ENCODE results near the gene ADSL. TPM values are rescaled to one million over a fixed set of nuclear protein-coding genes. Genes with fewer than 3 reads are reported as not detected.
"Not testable (repeated sequence)": the region's sequence is repeated elsewhere in the genome, so short reads cannot be mapped to it uniquely, and the experiment has no call there.

The ADSL gene
- total RNA-seq, 1 donor from 2014 or later: 31.3 TPM

GRCh38 chr22:40374567-40374966 is 28.3 kb downstream of the ADSL start:
- no peak for DNase-seq (ENCODE audit: low spot score in 2 of 2)
- peaks cover 0 to 2% of the 10 kb centered on the region in 2 donors for H3K4me1 ChIP-seq
- H3K36me3 ChIP-seq: no peaks in the 10 kb centered on the region
- no peaks in the 10 kb centered on the region for H3K9me3 ChIP-seq
- H3K27ac ChIP-seq: no peak overlapping the region
- intact Hi-C loops (cut with DNase I): no loop called here
- H3K27me3 ChIP-seq: no peaks in the 10 kb centered on the region
- TF ChIP-seq CTCF (IDR thresholded peaks at IDR 0.05): no peak
- no peak overlapping the region for H3K4me3 ChIP-seq

- no peaks in the 10 kb centered on the region for H3K36me3 ChIP-seq
- H3K4me1 ChIP-seq: peaks cover 0 to 2% of the 10 kb centered on the region in 2 donors
- no peak overlapping the region for H3K27ac ChIP-seq
- intact Hi-C loops (cut with DNase I): no loop called here
- no peak for DNase-seq (ENCODE audit: low spot score in 2 of 2)
- no peak overlapping the region for H3K4me3 ChIP-seq
- no peak for TF ChIP-seq CTCF (IDR thresholded peaks at IDR 0.05)
- no peaks in the 10 kb centered on the region for H3K9me3 ChIP-seq
- H3K27me3 ChIP-seq: no peaks in the 10 kb centered on the region
Measured at GRCh38 chr22:40376149-40376548, 29.8 kb downstream of the ADSL start.

- no peak for TF ChIP-seq CTCF (IDR thresholded peaks at IDR 0.05)
- H3K36me3 ChIP-seq: no peaks in the 10 kb centered on the region
- no peak for DNase-seq (ENCODE audit: low spot score in 2 of 2)
- H3K4me1 ChIP-seq: no peaks in the 10 kb centered on the region
- H3K27ac ChIP-seq: no peak overlapping the region
- H3K9me3 ChIP-seq: no peaks in the 10 kb centered on the region
- no peaks in the 10 kb centered on the region for H3K27me3 ChIP-seq
- no peak overlapping the region for H3K4me3 ChIP-seq
- intact Hi-C loops (cut with DNase I): no loop called here
Measured at GRCh38 chr22:40377931-40378330, 31.6 kb downstream of the ADSL start.

- DNase-seq (ENCODE audit: low spot score in 2 of 2); intact Hi-C loops (cut with DNase I); H3K4me3 ChIP-seq; H3K4me1 ChIP-seq; H3K9me3 ChIP-seq; H3K36me3 ChIP-seq; H3K27me3 ChIP-seq; H3K27ac ChIP-seq: not testable (repeated sequence)
Measured at GRCh38 chr22:40378448-40378847, 32.1 kb downstream of the ADSL start.

GRCh38 chr22:40381461-40381860 is 35.2 kb downstream of the ADSL start:
- no peak for TF ChIP-seq CTCF (IDR thresholded peaks at IDR 0.05)
- Histone ChIP-seq H3K36me3 (no peaks in the 10 kb centered on the region), H3K27me3 (no peaks in the 10 kb centered on the region), H3K4me1 (no peaks in the 10 kb centered on the region), H3K9me3 (no peaks in the 10 kb centered on the region), H3K27ac (no peak overlapping the region), H3K4me3 (no peak overlapping the region)
- DNase-seq (ENCODE audit: low spot score in 2 of 2): no peak
- intact Hi-C loops (cut with DNase I): no loop called here

GRCh38 chr22:40383905-40384304 is 37.6 kb downstream of the ADSL start:
- no peak for TF ChIP-seq CTCF (IDR thresholded peaks at IDR 0.05)
- no peaks in the 10 kb centered on the region for H3K4me1 ChIP-seq
- H3K27me3 ChIP-seq: no peaks in the 10 kb centered on the region
- H3K4me3 ChIP-seq: no peak overlapping the region
- peaks cover 0 to 1% of the 10 kb centered on the region in 2 donors for H3K36me3 ChIP-seq
- H3K27ac ChIP-seq: no peak overlapping the region
- intact Hi-C loops (cut with DNase I): no loop called here
- H3K9me3 ChIP-seq: no peaks in the 10 kb centered on the region
- DNase-seq (ENCODE audit: low spot score in 2 of 2): no peak

Data from ascending aorta (tissue), 2 donors.